PC-9 (cell line): Measurements from ENCODE around the gene SMPD1.

Source experiments
- CTCF ChIP-seq: fragments of 200-600 bp; sonication (generic); conservative IDR thresholded peaks from 2 replicates; pipeline ENCODE4 v1.6.1; 2017; ENCODE audit warnings: mixed run types, antibody characterized with exemption, mild to moderate bottlenecking, moderate library complexity
- EZH2 ChIP-seq: fragments of 200-600 bp; sonication (generic); IDR thresholded peaks from 2 replicates; pipeline ENCODE4 v1.8.0; 2017; ENCODE audit warnings: antibody characterized with exemption, low read depth

- TF ChIP-seq CTCF, result no peak
- no peak for TF ChIP-seq EZH2
Measured at GRCh38 chr11:6390718-6391469, 620 bp downstream of the SMPD1 start.
